GOT3 (cell line): ENCODE results near the gene PANK4.
"Not testable (repeated sequence)": the region's sequence is repeated elsewhere in the genome, so short reads cannot be mapped to it uniquely, and the experiment has no call there.

ENCODE experiments used
- DNase-seq: peaks from one replicate; lab custom pipeline; 2025; ENCODE audit warnings: mixed read lengths; lab: John Stamatoyannopoulos, UW

Gene PANK4

GRCh38 chr1:2558861-2559260 is 32.5 kb upstream of the PANK4 start:
- DNase-seq: no peak

- DNase-seq: no peak
Observed at GRCh38 chr1:2558420-2558819, 32.0 kb upstream of the PANK4 start.

GRCh38 chr1:2557482-2558400 is 31.3 kb upstream of the PANK4 start:
- DNase-seq: no peak

GRCh38 chr1:2556678-2557481 is 30.5 kb upstream of the PANK4 start:
- no peak for DNase-seq

GRCh38 chr1:2556277-2556677 is 29.9 kb upstream of the PANK4 start, which contains the start of gene TNFRSF14:
TSS of gene TNFRSF14 (plus strand) at chr1:2556371. CDS start at chr1:2556665, 294 bp downstream.
- no peak for DNase-seq

- no peak for DNase-seq
Observed at GRCh38 chr1:2555634-2556276, 29.4 kb upstream of the PANK4 start.

- no peak for DNase-seq
Observed at GRCh38 chr1:2554621-2555387, 28.4 kb upstream of the PANK4 start.

GRCh38 chr1:2553871-2554620 is 27.6 kb upstream of the PANK4 start:
- DNase-seq: no peak

GRCh38 chr1:2553076-2553475 is 26.7 kb upstream of the PANK4 start:
- not testable (repeated sequence) for DNase-seq

GRCh38 chr1:2552189-2552588 is 25.8 kb upstream of the PANK4 start:
- no peak for DNase-seq

- not testable (repeated sequence) for DNase-seq
Observed at GRCh38 chr1:2551544-2551943, 25.1 kb upstream of the PANK4 start.

GRCh38 chr1:2550309-2550861 is 24.0 kb upstream of the PANK4 start:
- not testable (repeated sequence) for DNase-seq

GRCh38 chr1:2549367-2550029 is 23.1 kb upstream of the PANK4 start:
- not testable (repeated sequence) for DNase-seq

- peak; percentile 22 for DNase-seq
Observed at GRCh38 chr1:2548068-2548589, 21.7 kb upstream of the PANK4 start.

- DNase-seq: no peak
Observed at GRCh38 chr1:2547210-2548067, 21.0 kb upstream of the PANK4 start.

- no peak for DNase-seq
Observed at GRCh38 chr1:2546515-2547209, 20.3 kb upstream of the PANK4 start.

GRCh38 chr1:2545754-2546514 is 19.5 kb upstream of the PANK4 start:
- DNase-seq: no peak
